ENCODE results near the gene PXMP4.

Gene PXMP4

GRCh38 chr20:33656010-33656782 is 63.9 kb downstream of the PXMP4 start:
- DNase-seq (ENCODE audit: low read depth, low spot score): no peak

DNA sequence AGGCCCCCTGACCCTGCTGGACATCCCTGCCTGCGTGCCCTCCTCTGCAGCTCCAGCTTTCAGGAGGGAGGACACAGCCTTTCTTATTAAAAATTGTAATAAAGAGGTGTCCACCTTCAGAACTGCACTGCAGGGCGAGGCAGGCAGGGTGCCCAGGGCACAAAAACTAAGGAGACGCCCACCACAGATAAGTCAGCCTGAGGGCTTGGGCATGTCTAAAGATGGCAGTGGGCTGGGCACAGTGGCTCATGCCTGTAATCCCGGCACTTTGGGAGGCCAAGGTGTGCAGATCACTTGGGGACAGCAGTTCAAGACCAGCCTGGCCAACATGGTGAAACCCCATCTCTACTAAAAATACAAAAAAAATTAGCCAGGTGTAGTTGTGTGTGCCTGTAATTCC is 64.9 kb downstream of the PXMP4 start:
- no peak for DNase-seq (ENCODE audit: low read depth, low spot score)

DNA sequence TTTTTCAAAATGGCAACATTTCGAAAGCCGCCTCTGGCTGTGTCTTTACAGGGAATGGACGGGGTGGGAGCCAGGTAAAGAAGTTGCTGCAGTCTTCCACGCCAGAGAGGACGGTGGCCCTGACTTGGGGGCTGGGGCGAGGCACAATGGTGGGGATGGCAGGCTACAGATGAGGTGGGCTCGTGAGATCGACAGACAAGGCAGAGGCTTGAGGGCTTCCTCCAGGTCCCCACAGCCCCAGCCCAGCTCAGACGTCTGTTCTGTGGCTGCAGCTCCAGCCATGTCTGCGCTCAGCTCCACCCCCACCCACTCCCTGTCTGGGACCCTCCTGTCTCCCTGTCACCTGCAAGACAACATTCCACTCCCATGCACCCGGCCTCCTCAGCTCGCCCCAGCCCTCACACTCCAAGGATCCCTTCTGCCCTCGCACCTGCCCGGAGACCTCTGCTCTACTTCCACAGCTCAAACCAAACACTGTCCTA is 65.4 kb downstream of the PXMP4 start:
- DNase-seq (ENCODE audit: low read depth, low spot score): no peak

DNA sequence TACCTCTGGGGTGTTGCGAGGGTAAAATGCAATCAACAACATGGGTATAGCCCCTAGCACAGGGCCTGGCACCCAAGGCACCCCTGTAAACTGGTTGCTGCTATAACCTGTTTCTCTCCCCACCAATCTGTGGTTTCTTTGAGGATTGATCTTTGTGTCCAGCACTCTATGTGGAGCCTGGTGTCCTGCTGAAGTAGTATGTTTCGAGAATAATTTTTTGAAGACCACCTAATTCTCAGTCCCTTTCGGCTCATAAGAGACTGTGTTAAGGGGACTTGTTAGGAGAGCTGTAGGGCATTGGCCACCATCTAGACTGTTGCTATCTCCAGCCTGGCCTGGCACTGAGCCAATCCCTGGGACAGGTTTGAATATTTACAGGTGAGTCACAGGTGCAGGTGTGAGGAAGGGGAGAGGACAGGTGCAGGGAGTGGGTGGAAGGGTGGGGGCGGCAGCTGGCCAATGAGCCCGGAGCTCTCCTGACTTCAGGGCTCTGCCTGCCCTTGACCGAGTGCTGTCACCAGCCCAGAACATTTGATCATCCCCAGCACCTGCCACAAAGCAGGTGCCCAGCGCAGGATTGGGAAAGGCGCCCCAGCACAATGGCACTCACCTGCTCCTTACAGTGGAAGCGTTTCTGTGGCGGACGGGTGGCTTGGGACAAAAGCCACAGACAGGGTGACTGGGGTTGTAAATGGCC is 66.1 kb downstream of the PXMP4 start:
- no peak for DNase-seq (ENCODE audit: low read depth, low spot score)

DNA sequence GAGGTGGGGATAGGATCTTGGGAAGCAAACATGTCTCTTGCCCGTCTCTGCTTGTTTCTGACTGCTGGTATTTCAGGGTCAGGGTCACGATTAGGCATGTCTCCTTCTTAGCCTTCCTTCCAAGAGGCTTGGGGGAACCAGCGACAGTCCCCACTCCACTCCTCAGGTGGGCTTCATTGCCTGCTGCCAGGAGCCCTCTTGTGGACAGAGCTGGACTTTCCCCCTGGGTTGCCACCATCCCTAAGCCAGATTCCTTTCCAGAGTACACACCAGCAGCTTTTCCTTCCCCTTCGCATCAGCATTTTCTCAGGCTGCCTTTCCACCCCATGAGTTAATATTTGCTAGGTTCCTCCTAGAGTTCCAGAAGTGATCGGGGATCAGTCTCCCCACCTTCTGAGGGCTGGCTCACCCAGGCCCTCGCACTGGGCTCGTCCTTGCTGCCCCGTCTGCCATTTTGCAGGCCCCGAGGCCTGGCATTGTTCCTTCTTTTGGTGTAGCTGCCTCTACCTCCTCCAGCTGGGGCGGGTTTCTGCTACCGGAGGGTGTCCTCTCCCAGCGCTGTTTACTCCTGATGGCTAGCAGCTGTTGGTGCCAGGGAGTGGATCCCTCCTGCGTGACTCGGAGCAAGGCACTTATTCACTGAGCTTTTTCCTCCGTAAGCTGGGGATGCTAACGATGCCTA is 66.8 kb downstream of the PXMP4 start:
- peak; percentile 82 for DNase-seq (ENCODE audit: low read depth, low spot score)
